Measurements from ENCODE around the gene HLA-G.
"Not testable (repeated sequence)": the region's sequence is repeated elsewhere in the genome, so short reads cannot be mapped to it uniquely, and the experiment has no call there.

Gene HLA-G

DNA sequence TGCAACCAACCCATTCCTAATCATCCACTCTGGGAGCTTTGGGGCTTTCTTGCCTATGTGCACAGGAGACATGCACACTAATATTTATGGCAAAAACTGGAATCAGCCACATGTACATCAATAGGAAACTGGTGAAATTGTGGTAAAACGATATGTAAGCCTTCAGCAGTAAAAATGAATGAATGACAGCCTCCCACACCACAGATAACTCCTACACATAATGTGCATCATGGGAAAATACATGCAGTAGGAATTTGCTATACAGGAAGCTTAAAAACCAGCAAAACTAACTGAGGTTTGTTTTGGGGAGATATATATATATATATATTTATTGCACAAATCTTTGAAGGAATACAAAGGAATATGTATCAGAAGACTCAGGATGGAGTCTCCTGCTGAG is 47.6 kb downstream of the HLA-G start:
- DNase-seq = no peak

DNA sequence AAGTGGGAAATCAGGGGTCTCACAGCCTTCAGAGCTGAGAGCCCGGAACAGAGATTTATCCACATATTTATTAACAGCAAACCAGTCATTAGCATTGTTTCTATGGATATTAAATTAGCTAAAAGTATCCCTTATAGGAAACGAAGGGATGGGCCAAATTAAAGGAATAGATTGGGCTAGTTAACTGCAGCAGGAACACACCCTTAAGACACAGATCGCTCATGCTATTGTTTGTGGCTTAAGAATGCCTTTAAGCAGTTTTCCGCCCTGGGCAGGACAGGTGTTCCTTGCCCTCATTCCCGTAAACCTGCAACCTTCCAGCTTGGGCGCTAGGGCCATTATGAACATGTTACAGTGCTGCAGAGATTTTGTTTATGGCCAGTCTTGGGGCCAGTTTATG is 48.1 kb downstream of the HLA-G start:
- not testable (repeated sequence) for DNase-seq

Measured in stimulated activated CD4-positive, alpha-beta T cell treated with anti-CD3 and anti-CD28 coated beads, Interleukin-4, amount 100 ng/mL, for 4 hours (primary cell).